WTC11 (cell line): ENCODE results near the gene TVP23C.
"Not testable (repeated sequence)": the region's sequence is repeated elsewhere in the genome, so short reads cannot be mapped to it uniquely, and the experiment has no call there.

Source experiments
- ATF1 ChIP-seq: sonication (generic); formaldehyde crosslinking; IDR thresholded peaks from 2 replicates; pipeline ENCODE4 v1.8.1; 2023; ENCODE audit warnings: mild to moderate bottlenecking, moderate library complexity, missing genetic modification reagents
- ATF3 ChIP-seq: sonication (generic); formaldehyde crosslinking; conservative IDR thresholded peaks from 2 replicates; pipeline ENCODE4 v1.8.1; 2022; ENCODE audit warnings: mild to moderate bottlenecking, missing genetic modification reagents
- CTCF ChIP-seq: fragments of 200-600 bp; IDR thresholded peaks from 2 replicates; pipeline ENCODE4 v1.8.0; 2022; ENCODE audit warnings: antibody characterized with exemption
- E2F4 ChIP-seq: sonication (generic); formaldehyde crosslinking; IDR thresholded peaks from 2 replicates; pipeline ENCODE4 v1.8.1; 2022; ENCODE audit warnings: low read depth, mild to moderate bottlenecking, moderate library complexity, missing genetic modification reagents, borderline replicate concordance
- ESRRA ChIP-seq: sonication (generic); formaldehyde crosslinking; IDR thresholded peaks from 2 replicates; pipeline ENCODE4 v1.8.1; 2022; ENCODE audit warnings: mild to moderate bottlenecking, missing genetic modification reagents, borderline replicate concordance
- ETV6 ChIP-seq: sonication (generic); formaldehyde crosslinking; IDR thresholded peaks from 2 replicates; pipeline ENCODE4 v1.8.1; 2022; ENCODE audit warnings: mild to moderate bottlenecking, missing genetic modification reagents
- IRF1 ChIP-seq: sonication (generic); formaldehyde crosslinking; IDR thresholded peaks from 2 replicates; pipeline ENCODE4 v1.8.0; 2023; ENCODE audit warnings: missing genetic modification reagents
- MAX ChIP-seq: sonication (generic); formaldehyde crosslinking; IDR thresholded peaks from 2 replicates; pipeline ENCODE4 v1.8.0; 2022; ENCODE audit warnings: mild to moderate bottlenecking, missing genetic modification reagents
- NFE2L1 ChIP-seq: sonication (generic); formaldehyde crosslinking; IDR thresholded peaks from 2 replicates; pipeline ENCODE4 v1.8.1; 2023; ENCODE audit warnings: missing genetic modification reagents
- PRDM15 ChIP-seq: sonication (generic); formaldehyde crosslinking; IDR thresholded peaks from 2 replicates; pipeline ENCODE4 v1.8.0; 2022; ENCODE audit warnings: missing genetic modification reagents
- SMAD3 ChIP-seq: sonication (generic); formaldehyde crosslinking; IDR thresholded peaks from 2 replicates; pipeline ENCODE4 v1.8.0; 2022; ENCODE audit warnings: missing genetic modification reagents, mild to moderate bottlenecking, borderline replicate concordance
- SP1 ChIP-seq: sonication (generic); formaldehyde crosslinking; conservative IDR thresholded peaks from 2 replicates; pipeline ENCODE4 v1.8.1; 2022; ENCODE audit warnings: missing genetic modification reagents
- ZNF317 ChIP-seq: sonication (generic); formaldehyde crosslinking; IDR thresholded peaks from 2 replicates; pipeline ENCODE4 v1.8.1; 2023; ENCODE audit warnings: low read depth, mild to moderate bottlenecking, moderate library complexity, missing genetic modification reagents, borderline replicate concordance
- ZNF512 ChIP-seq: sonication (generic); formaldehyde crosslinking; IDR thresholded peaks from 2 replicates; pipeline ENCODE4 v1.8.1; 2022; ENCODE audit warnings: missing genetic modification reagents, borderline replicate concordance

- TF ChIP-seq ATF3 (CRISPR knock-in tag); ZNF317 (CRISPR knock-in tag); IRF1 (CRISPR knock-in tag); SMAD3 (CRISPR knock-in tag); MAX (CRISPR knock-in tag); E2F4 (CRISPR knock-in tag); CTCF; ETV6; ESRRA; NFE2L1 (CRISPR knock-in tag); PRDM15; ATF1 (CRISPR knock-in tag); SP1 (CRISPR knock-in tag); ZNF512: not testable (repeated sequence)
Observed at GRCh38 chr17:15588017-15588416, 24.7 kb upstream of the TVP23C start.
